MCF 10A (cell line): ENCODE data around the gene ASPRV1. TPM values are rescaled to one million over a fixed set of nuclear protein-coding genes. Genes with fewer than 3 reads are reported as not detected.

Source experiments
- BruUV-seq: library from RNA; stranded (reverse); fragments of 400-500 nt; replicated peaks from 2 replicates; lab custom pipeline; 2021; lab: Mats Ljungman, UMichigan
- CTCF ChIA-PET: fragments of 300-600 bp; sonication (Branson Sonifier 250); formaldehyde crosslinking; extraction: SDS; loops from one replicate; lab custom pipeline; 2021; ENCODE audit warnings: antibody characterized with exemption, inconsistent platforms; lab: Yijun Ruan, JAX
- POLR2A ChIA-PET: fragments of 300-600, 350-650 bp; sonication (Branson Sonifier 250); formaldehyde crosslinking; extraction: SDS; loops from one replicate; lab custom pipeline; 2020; ENCODE audit warnings: antibody characterized with exemption, inconsistent platforms; lab: Yijun Ruan, JAX
- DNase-seq: peaks from one replicate; pipeline ENCODE4 v3.0.0-alpha.2; 2018; ENCODE audit not compliant: unreplicated experiment
- H3K27ac Mint-ChIP-seq: one replicate; pipeline ENCODE4 v1.8.0; 2022; ENCODE audit warnings: mild to moderate bottlenecking, low read depth, mixed read lengths; ENCODE audit not compliant: unreplicated experiment
- H3K27me3 Mint-ChIP-seq: one replicate; pipeline ENCODE4 v1.8.0; 2022; ENCODE audit warnings: mixed read lengths; ENCODE audit not compliant: insufficient read depth, unreplicated experiment
- H3K36me3 Mint-ChIP-seq: one replicate; pipeline ENCODE4 v1.8.0; 2022; ENCODE audit warnings: mild to moderate bottlenecking, moderate library complexity, mixed read lengths; ENCODE audit not compliant: insufficient read depth, unreplicated experiment
- H3K4me1 Mint-ChIP-seq: one replicate; pipeline ENCODE4 v1.8.0; 2022; ENCODE audit warnings: mixed read lengths; ENCODE audit not compliant: insufficient read depth, unreplicated experiment
- H3K4me3 Mint-ChIP-seq: one replicate; pipeline ENCODE4 v1.8.0; 2022; ENCODE audit warnings: mild to moderate bottlenecking, moderate library complexity, mixed read lengths; ENCODE audit not compliant: unreplicated experiment
- H3K9me3 Mint-ChIP-seq: one replicate; pipeline ENCODE4 v1.8.0; 2022; ENCODE audit warnings: mixed read lengths; ENCODE audit not compliant: unreplicated experiment
- intact Hi-C: fragments of 100-400 bp; cut with micrococcal nuclease; formaldehyde crosslinking; loops from 2 replicates; pipeline ENCODE4 v1.14.1; 2022
- total RNA-seq: library from RNA; stranded (reverse); gene quantifications from 2 replicates; pipeline ENCODE4 v1.2.3, GENCODE V29; 2022
- TF ChIP-seq, protein P1 (sequence below): fragments of 200-600 bp; IDR thresholded peaks from one replicate; pipeline ENCODE4 v1.8.0; 2022; ENCODE audit warnings: antibody characterized with exemption, mild to moderate bottlenecking; ENCODE audit not compliant: unreplicated experiment

The ASPRV1 gene
- total RNA-seq, 1 experiment from 2014 or later: 0.23 TPM

GRCh38 chr2:70007151-70007550 lies 45.7 kb upstream of the ASPRV1 start:
- no peaks in the 10 kb centered on the region for H3K27me3 Mint-ChIP-seq
- ChIA-PET CTCF (interaction anchor here (0.7 to 1.1 kb wide), 3 partner anchors 10 to 349 kb away, joined by 3 to 5 read pairs (median 4); no protein-coding TSS in a partner anchor), POLR2A (interaction anchor here (0.7 to 1.8 kb wide), 2 partner anchors 10 to 152 kb away, joined by 4 to 5 read pairs; no protein-coding TSS in a partner anchor)
- H3K4me3 Mint-ChIP-seq: no peak overlapping the region
- H3K36me3 Mint-ChIP-seq: peaks cover 5% of the 10 kb centered on the region
- BruUV-seq: no TSS peak
- TF ChIP-seq, protein P1, sequence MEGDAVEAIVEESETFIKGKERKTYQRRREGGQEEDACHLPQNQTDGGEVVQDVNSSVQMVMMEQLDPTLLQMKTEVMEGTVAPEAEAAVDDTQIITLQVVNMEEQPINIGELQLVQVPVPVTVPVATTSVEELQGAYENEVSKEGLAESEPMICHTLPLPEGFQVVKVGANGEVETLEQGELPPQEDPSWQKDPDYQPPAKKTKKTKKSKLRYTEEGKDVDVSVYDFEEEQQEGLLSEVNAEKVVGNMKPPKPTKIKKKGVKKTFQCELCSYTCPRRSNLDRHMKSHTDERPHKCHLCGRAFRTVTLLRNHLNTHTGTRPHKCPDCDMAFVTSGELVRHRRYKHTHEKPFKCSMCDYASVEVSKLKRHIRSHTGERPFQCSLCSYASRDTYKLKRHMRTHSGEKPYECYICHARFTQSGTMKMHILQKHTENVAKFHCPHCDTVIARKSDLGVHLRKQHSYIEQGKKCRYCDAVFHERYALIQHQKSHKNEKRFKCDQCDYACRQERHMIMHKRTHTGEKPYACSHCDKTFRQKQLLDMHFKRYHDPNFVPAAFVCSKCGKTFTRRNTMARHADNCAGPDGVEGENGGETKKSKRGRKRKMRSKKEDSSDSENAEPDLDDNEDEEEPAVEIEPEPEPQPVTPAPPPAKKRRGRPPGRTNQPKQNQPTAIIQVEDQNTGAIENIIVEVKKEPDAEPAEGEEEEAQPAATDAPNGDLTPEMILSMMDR: no peak
- DNase-seq: no peak
- no peaks in the 10 kb centered on the region for H3K9me3 Mint-ChIP-seq
- intact Hi-C loops: no loop called here
- H3K4me1 Mint-ChIP-seq: peaks cover 21% of the 10 kb centered on the region
- no peak overlapping the region for H3K27ac Mint-ChIP-seq

GRCh38 chr2:70006447-70006784 lies 45.0 kb upstream of the ASPRV1 start:
- CTCF ChIA-PET: interaction anchor here (1.1 kb wide), 1 partner anchor 75 kb away, joined by 3 read pairs; no protein-coding TSS in a partner anchor
- POLR2A ChIA-PET: interaction anchor here (0.8 kb wide), 1 partner anchor 92 kb away, joined by 3 read pairs; the partner anchor contains the start of gene MXD1

GRCh38 chr2:70005752-70006446 lies 44.5 kb upstream of the ASPRV1 start:
- peaks cover 13% of the 10 kb centered on the region for H3K4me1 Mint-ChIP-seq
- TF ChIP-seq, protein P1: no peak
- ChIA-PET POLR2A (interaction anchor here (0.8 kb wide), 1 partner anchor 91 kb away, joined by 3 read pairs; the partner anchor contains the start of gene MXD1), CTCF (interaction anchor here (0.7 to 1.1 kb wide), 2 partner anchors 74 to 1299 kb away, joined by 3 read pairs; no protein-coding TSS in a partner anchor)
- H3K4me3 Mint-ChIP-seq: no peak overlapping the region
- H3K27ac Mint-ChIP-seq: no peak overlapping the region
- no peaks in the 10 kb centered on the region for H3K27me3 Mint-ChIP-seq
- peaks cover 5% of the 10 kb centered on the region for H3K36me3 Mint-ChIP-seq
- H3K9me3 Mint-ChIP-seq: no peaks in the 10 kb centered on the region
- DNase-seq: no peak
- BruUV-seq: no TSS peak
- intact Hi-C loops: no loop called here

More at GRCh38 chr2:70006447-70006784, 45.0 kb upstream of the ASPRV1 start:
- intact Hi-C loops: no loop called here
- Mint-ChIP-seq H3K4me1 (peaks cover 17% of the 10 kb centered on the region), H3K27me3 (no peaks in the 10 kb centered on the region), H3K9me3 (no peaks in the 10 kb centered on the region), H3K27ac (no peak overlapping the region), H3K36me3 (peaks cover 5% of the 10 kb centered on the region), H3K4me3 (no peak overlapping the region)
- no peak for DNase-seq
- TF ChIP-seq, protein P1: no peak
- no TSS peak for BruUV-seq

DNA sequence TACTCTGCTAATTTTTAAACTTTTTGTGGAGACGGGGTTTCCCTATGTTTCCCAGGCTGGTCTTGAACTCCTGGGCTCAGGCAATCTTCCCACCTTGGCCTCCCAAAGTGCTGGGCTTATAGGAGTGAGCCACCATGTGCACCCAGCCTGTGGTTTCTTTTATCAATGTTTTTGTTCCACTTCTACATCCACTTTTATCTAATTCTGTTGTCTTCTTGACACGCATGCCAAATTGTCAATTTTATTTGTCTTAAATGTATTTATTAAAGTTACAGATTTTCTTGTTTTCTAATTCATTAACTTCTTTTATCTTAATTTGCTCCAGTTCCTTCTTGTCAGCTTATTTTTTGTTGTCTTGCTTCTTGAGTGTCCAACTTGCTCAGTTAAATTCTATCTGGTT lies 43.8 kb upstream of the ASPRV1 start:
- Mint-ChIP-seq H3K4me3 (no peak overlapping the region), H3K36me3 (peaks cover 5% of the 10 kb centered on the region), H3K27ac (no peak overlapping the region), H3K4me1 (peaks cover 7% of the 10 kb centered on the region), H3K27me3 (no peaks in the 10 kb centered on the region), H3K9me3 (no peaks in the 10 kb centered on the region)
- TF ChIP-seq, protein P1: no peak
- ChIA-PET CTCF (interaction anchor here (0.7 kb wide), 1 partner anchor 1298 kb away, joined by 3 read pairs; no protein-coding TSS in a partner anchor), POLR2A (no interaction called here)
- no peak for DNase-seq
- intact Hi-C loops: no loop called here
- no TSS peak for BruUV-seq
